ELR (cell line): ENCODE results near the gene PALMD.

Experiments used
- DNase-seq: peaks from one replicate; pipeline ENCODE4 v3.0.0-alpha.2; 2015; ENCODE audit warnings: low read depth

Gene PALMD

DNA sequence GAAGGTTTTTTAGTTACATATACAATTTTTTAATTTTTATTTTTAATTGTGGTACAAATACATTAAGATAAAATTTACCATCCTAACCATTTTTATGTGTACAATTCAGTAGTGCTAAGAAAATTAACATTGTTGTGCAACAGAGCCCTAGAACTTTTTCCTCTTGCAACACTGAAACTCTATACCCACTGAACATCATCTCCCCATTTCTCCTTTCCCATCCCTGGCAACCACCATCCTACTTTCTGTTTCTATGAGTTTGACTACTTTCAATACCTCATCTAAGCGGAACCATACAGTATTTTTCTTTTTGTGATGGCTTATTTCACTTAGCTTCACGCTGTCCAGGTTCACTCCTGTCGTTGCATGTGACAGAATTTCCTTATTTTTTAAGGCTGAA lies 54.1 kb downstream of the PALMD start:
- DNase-seq, result no peak

DNA sequence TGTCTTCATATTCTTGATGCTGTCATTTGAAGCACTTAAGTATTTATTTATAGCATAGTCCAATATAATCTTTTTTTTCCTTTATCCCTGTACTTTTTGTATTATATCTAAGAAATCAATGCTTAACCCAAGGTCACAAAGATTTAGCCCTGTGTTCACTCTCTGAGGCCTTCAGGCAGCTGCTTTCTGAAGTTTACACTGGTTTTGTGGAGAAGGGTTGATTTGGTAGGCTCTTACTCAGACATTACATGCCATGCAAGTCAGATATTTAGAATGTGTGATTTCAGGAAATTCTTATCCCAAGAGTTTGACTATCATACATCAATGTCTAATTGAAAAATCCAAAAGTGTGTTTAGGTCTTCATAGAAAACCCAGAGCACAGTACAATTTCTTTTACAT lies 56.3 kb downstream of the PALMD start:
- no peak for DNase-seq

DNA sequence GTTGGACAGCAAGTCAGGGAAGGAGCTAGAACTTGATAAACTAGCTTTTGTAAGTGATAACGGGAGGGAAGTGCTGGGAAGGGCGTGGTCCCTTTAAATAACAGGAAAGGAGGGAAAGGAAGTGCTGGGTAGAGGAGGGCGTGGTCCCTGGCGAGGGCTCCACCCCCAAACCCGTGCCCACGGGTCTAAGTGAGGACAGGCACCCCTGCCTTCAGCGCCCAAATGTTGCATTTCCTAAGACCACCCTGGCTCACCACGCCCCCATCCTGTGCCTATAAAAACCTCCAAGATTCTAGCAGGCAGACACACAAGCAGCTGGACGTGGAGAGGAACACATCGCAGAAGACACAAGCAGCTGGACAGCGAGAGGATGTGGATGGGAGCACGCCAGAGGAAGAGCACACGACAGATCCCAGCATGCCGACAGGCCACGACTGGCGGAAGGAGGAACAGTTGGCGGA lies 58.5 kb downstream of the PALMD start:
- no peak for DNase-seq

DNA sequence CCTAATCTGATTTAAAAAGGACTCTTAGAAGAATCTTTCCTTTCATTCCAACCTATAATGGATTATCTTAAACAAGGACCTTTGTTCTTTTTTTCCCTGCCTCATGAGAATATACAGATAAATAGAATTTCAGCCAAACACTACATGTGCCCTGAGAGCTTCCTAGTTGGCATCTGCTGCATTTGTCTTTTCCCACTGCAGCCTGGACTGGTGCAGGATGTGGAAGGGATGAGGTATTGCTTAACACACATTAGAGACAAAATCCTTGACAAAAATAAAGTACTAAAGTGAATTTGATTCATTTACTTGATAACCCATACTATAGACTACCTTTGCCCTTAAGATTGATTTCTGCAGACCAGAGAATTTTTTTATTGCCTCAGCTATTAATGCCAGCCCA lies 59.5 kb downstream of the PALMD start:
- DNase-seq, result no peak

DNA sequence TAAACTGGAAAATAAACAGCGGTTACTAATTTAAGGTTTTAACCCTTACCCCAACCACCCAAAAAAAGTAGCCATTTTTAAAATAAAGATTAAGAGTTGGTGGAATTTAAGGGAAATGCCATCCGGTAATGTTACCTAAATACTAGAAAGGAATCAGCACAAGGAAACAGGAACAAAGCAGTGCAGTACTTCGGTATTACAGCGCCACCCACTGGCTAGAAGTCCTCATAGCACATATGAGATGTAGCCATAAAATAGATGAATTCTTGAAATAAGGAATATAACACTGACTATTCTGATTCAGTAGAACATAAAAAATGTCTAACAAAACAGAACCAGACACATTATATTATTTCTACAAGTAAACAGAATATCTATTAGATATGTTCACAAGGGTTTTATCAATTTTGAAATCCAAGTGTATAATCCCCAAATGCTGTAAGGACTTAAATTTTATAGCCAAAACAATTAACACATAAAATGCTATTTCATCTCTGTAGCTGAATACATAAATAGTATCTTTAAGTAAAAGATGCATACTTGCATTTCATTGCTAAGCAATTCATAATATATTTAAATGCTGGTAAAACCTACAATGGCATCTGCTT lies 61.7 kb downstream of the PALMD start:
- peak; percentile 72 for DNase-seq

DNA sequence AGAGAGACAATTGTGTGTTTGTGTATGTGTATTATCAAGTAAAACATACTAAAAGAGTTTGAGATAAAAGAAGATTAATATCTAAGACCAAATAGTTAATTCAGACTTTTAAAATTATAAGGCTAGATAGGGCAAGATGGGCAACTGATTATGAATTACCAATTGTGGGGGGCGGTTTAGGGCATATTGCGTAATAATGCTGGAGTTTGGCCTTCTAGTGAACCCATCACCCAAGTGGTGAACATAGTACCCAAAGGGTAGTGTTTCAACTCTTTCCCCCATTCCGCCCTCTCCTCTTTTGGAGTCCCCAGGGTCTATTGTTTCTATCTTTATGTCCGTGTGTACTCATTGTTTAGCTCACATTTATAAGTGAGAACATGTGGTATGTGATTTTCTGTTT lies 65.1 kb downstream of the PALMD start:
- no peak for DNase-seq

DNA sequence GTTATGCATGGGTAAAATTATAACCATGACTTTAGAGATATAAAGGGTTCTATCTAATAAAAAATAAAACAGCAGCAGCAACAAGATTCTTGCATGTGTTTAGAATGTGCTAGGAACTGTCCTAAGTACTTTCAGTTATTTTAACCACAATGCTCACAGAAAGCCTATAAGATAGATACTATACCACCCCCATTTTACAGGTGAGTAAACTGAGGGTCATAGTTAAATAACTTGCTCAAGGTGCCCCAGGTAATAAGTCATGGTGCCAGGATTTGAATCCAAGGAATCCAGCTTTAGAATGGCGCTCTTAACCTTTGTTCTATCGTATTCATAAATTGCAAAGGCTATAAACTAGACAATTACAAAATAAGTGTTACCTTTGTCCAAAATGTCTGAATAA lies 67.1 kb downstream of the PALMD start:
- no peak for DNase-seq

DNA sequence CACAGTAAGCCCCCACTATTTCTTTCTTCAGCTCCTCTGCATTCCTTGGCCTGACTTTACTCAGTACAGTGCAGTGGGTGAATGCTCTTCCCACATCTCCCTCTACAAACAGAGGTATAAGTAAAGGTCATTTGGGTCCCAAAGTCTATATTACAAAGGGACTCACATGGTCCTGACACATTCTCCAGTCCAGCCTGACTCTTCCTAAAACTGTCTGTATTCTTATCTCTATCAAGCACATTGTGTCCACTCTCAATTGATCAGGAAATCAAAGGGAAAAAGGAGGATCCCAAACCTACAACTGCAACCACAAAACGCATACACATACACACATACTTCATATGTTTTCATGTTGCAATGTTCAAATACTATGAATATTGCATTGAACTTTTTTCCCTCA lies 71.1 kb downstream of the PALMD start:
- DNase-seq, result no peak

DNA sequence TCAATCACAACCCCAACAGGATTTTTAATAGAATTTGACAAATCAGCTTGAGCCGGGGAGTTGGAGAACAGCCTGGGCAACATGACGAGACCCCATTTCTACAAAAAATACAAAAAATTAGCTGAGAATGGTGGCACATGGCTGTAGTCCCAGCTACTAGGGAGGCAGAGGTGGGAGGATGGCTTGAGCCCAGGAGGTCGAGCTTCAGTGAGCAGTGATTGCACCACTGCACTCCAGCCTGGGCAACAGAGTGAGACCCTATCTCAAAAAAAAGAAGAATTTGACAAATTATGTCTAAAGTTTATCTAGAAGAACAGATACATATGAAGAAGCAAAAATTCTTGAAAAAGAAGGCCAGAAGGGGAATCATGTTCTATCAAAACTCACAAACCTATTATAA lies 77.3 kb downstream of the PALMD start:
- DNase-seq, result no peak

DNA sequence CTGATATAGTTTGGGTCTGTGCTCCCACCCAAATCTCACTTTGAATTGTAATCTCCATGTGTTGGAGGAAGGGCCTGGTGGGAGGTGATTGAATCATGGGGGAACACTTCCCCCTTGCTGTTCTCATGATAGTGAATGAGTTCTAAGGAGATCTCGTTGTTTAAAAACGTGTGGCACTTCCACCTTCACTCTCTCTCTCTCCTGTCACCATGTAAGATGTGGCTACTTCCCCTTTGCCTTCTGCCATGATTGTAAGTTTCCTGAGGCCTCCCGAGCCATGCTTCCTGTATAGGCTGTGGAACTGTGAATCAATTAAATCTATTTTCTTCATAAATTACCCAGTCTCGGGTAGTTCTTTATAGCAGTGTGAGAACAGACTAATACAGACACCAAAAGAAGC lies 80.1 kb downstream of the PALMD start:
- no peak for DNase-seq

DNA sequence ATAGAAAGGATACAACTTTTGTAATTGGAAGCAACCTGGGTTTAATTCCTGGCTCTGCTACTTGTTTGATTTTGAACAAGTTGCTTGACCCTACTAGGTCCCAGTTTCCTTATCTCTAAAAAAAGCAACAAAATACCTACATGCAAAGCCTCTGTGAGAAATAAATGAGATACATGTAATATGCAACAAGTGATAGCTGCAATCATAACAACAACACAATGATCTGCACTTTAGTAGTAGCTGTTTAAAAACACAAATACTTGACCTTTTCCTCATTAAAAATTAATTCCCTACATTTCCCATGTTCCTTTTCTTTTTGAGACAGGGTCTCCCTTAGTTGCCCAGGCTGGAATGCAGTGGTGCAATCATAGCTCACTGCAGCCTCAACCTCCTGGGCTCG lies 80.5 kb downstream of the PALMD start:
- DNase-seq, result no peak

DNA sequence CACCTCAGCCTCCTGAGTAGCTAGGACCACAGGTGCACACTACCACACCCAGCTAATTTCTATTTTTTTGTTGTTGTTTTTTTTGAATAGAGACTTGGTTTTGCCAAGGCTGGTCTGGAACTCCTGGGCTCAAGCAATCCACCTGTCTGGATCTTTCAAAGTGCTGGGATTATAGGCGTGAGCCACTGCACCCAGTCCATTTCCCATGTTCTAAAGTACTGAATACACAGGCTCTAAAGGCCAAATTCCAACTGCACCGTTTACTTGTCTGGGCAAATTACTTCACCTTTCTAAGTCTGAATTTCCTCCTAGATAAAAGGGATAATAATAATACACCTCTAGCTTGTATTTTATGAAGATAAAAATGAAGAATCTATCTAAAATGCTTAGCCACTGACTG lies 80.9 kb downstream of the PALMD start:
- no peak for DNase-seq

DNA sequence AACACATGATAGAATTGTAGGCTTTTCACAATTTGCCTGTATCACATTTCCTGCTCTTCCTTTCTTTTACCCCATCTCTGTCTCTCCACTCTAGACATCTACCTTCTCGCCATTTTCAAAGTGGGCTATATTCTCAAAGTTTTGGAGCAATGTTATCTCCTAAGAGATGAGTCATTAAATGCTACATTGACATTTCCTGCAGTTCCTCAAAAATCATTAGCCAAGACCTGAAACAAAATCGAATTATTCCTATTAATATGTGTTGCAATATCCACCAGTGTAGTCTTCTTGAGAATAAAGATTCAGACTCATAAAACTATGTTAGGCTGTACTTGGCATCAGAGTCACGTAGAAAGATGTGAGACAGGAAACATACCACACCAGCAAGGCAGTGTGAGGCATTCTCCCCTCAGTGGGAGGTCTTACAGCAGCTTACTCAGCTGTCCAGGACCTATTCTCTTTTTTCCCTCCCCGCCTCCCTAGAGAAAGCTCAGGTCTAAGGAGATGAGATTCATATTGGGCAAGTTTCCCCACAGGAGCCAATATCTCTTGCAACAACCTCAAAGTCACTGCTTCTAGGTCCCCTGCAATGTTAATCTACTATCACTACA lies 81.8 kb downstream of the PALMD start:
- peak; percentile 54 for DNase-seq

DNA sequence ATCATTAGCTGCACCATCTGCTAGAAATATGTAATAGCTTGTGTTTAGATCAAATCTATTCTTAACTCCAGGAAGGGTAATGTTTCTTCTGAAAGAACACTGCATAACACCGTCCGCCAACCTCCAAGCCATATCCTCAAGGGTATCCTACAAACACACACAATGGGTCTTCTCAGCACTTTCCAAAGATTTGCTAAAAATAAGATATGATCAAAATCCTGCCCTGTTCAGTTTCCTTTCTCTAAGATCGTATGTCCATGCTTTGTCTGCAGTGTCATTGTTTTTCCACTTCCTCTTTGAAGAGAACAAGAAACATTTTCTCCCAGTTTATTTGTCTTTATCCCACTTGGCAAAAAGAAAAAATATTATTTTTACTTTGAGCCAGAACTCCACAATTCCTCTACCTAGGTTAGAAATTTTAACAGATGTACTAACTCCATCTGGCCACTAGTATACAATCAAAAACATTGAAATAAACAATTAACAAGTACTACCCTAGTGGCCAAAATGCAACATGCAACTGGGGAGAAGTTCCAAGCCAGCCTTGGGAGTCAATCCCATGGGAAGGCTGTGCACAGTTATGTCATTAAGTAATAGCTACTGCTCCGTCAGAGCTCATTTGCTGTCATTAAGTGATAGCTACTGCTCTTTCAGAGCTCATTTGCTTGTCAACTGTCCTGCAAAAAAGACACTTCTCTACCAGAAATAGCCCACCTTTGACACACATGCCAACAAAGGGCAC lies 82.8 kb downstream of the PALMD start:
- DNase-seq, result peak; percentile 71

DNA sequence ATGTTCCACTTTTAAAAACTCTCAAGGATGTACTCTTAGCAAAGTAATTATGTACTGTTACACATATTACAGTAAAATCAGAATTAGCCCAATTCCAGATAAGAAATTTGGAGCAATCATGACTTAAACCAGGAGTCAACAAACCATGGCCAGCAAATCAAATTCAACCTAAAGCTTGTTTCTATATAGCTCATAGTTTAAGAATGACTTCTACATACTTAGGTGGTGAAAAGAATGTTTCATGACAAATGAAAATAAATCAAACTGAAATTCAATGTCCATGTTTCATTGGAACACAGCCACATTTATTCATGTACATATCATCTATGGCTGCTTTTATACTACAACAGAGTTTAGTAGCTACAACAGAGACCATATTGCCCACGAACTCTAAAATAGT lies 85.5 kb downstream of the PALMD start:
- peak; percentile 66 for DNase-seq

DNA sequence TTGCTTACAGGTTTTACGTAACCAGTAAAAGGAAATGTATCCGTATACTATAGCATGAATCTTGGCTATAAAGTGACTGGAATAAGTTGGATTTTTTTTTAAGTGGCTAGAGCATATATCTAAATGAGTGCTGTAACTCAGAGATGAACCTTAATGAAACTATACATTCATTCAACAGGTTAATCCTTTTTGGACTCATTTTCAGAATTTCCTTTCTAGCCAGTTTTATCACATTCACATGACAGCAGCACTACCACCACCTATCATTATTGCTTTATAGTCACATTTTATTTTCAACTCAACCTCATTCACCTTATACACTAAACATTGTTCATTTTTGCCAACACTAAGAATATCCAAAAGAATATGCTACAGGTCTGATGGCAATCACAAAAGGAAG lies 89.9 kb downstream of the PALMD start:
- no peak for DNase-seq

DNA sequence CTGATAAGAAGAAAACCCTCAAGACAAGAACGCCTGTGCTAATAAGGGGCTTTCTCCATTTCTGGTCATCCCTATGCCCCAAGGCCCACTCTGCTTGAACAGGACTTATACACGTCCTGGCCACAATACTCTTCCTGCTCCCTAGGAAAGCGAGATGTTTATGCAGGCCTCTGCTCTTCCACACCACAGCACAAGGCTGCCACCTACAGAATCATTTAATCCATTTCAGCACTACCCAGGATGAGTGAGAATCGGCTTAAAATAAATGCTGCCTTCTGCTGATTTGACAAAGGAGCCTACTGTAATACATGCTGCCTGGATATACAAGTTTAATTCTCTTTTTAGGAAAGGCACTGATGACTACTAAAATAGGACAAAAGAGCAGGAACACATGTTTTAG lies 91.1 kb downstream of the PALMD start:
- peak; percentile 72 for DNase-seq

DNA sequence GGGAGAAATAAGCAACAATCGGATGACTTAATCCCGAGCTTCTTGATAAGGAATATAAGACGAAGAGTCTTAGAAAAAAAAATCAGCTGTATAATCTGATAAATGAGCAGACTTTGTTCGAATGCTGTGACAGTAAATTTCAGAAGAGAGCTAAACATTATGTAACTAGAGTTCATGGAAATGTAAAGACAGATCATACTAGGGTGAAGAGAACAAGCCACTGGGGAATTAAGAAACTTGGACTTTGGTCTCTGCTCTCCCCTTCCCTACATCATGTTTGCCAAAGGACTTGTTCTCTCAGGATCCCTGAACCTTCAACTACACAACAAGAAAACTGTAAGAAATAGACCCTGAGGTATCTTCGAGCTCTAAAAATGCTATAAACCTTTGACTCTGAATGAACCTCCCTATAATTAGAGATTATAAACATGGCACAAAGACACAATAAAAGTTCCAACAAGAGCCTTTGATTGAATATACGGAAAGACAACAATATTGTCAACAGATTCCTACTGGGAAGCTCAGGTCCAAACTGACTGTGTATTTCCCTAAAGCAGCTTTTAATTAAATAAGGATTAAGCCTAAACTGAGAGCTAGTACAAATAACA lies 93.0 kb downstream of the PALMD start:
- DNase-seq, result no peak

DNA sequence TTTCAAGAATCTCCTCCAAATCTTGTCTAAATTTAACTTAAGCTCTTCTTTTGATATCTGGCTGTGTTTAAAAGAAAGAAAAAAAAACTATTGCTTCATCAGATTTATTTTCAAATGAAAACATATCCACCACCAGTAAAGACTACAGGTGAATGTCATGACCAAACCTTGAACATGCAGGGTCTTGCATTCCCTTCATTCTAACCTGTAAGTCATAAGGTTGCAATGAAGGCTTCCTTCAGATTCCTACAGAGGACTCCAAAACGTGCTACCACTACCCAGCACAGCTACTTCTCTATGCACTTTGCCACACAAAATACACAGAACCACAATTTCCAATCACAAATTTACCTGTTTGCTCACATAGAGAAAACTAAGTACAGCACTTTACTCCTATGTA lies 94.2 kb downstream of the PALMD start:
- no peak for DNase-seq
